Spleen (tissue), 7 donors: Measurements from ENCODE around the gene EVA1C.

Experiments
- POLR2A ChIP-seq, 3 donors: fragments of 450-650 bp; IDR thresholded peaks; one replicate each; pipeline ENCODE4 v1.5.1; 2017; ENCODE audit warnings: antibody characterized with exemption in 3 of 3, mild to moderate bottlenecking in 1 of 3
- POLR2AphosphoS5 ChIP-seq, 3 donors: sonication (generic); formaldehyde crosslinking; IDR thresholded peaks; one replicate each; pipeline ENCODE4 v1.5.1; 2017; ENCODE audit warnings: antibody characterized with exemption in 3 of 3
- TF ChIP-seq, protein P1 (sequence below), 11 experiments: fragments of 200-600 bp in 7 of 11; fragments of 450-650 bp in 4 of 11; sonication (generic) in 4 of 11; IDR thresholded peaks in 8 of 11; conservative IDR thresholded peaks in 3 of 11; 1 replicate in 7 of 11; 2 replicates in 4 of 11; pipeline versions ENCODE4 v1.4.0 to v1.8.0; 2016 to 2021; ENCODE audit warnings: antibody characterized with exemption in 11 of 11, inconsistent platforms in 4 of 11, mild to moderate bottlenecking in 1 of 11
- donor health status: DM: no; HTN: no; CAD: no; lungs with moderate emphysema.
- donor health status: DM: no; HTN: no; CAD: no.
- donor health status: DM: no; HTN: no; CAD: no.

DNA sequence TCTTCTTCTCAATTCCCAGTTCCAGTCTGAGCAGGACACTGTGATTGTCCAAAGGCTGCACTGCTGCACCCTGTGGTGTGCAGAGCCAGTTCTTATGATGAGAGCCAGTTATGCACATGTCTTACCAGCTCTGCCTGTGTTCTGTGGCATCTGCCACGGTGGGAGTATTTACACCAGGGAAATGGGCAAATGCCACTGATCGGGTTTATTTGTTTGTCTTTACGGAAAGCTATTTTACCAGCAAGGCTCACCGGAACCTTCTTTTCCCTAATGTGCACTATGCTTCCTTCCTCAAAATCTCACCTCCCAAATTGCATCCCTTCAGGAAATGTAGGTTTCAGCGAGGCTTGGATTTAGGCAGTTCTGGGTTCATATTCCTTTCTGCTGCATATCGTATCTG is 49.0 kb downstream of the EVA1C start:
- TF ChIP-seq, protein P1, sequence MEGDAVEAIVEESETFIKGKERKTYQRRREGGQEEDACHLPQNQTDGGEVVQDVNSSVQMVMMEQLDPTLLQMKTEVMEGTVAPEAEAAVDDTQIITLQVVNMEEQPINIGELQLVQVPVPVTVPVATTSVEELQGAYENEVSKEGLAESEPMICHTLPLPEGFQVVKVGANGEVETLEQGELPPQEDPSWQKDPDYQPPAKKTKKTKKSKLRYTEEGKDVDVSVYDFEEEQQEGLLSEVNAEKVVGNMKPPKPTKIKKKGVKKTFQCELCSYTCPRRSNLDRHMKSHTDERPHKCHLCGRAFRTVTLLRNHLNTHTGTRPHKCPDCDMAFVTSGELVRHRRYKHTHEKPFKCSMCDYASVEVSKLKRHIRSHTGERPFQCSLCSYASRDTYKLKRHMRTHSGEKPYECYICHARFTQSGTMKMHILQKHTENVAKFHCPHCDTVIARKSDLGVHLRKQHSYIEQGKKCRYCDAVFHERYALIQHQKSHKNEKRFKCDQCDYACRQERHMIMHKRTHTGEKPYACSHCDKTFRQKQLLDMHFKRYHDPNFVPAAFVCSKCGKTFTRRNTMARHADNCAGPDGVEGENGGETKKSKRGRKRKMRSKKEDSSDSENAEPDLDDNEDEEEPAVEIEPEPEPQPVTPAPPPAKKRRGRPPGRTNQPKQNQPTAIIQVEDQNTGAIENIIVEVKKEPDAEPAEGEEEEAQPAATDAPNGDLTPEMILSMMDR (IDR thresholded peaks at IDR 0.05 in 8 of 11, conservative IDR thresholded peaks at IDR 0.05 in 3 of 11): no peak
- TF ChIP-seq POLR2A (IDR thresholded peaks at IDR 0.05): no peak
- no peak for TF ChIP-seq POLR2AphosphoS5 (IDR thresholded peaks at IDR 0.05)
